GM23338 (cell line): ENCODE measurements around the gene C1orf21. TPM values are rescaled to one million over a fixed set of nuclear protein-coding genes. Genes with fewer than 3 reads are reported as not detected.
A peak's percentile ranks its signal among the peaks of the same experiment; 100 is the strongest.

Source experiments
- ATAC-seq: fragments of 200-7000 bp; cut with Tn5 transposase; 3 replicates; pipeline ENCODE4 v1.9.1; 2020
- DNase-seq: peaks from one replicate; pipeline ENCODE4 v3.0.0-alpha.2; 2015; ENCODE audit warnings: low spot score
- H2AFZ ChIP-seq: fragments of 200-600 bp; sonication (generic); 2 replicates; pipeline ENCODE4 v1.8.0; 2016; ENCODE audit warnings: antibody characterized with exemption, mild to moderate bottlenecking, moderate library complexity
- H3F3A ChIP-seq: fragments of 200-600 bp; sonication (generic); replicated peaks from 2 replicates; pipeline ENCODE4 v1.8.0; 2017; ENCODE audit warnings: antibody characterized with exemption, mixed run types, low read depth
- H3K27ac ChIP-seq: fragments of 200-600 bp; sonication (generic); 2 replicates; pipeline ENCODE4 v1.6.1; 2016; ENCODE audit warnings: low read depth
- H3K27me3 ChIP-seq: fragments of 200-600 bp; sonication (generic); 2 replicates; pipeline ENCODE4 v1.8.0; 2016; ENCODE audit warnings: mild to moderate bottlenecking, mixed run types, moderate library complexity; ENCODE audit not compliant: insufficient read depth
- H3K36me3 ChIP-seq: fragments of 200-600 bp; sonication (generic); 2 replicates; pipeline ENCODE4 v1.8.0; 2016; ENCODE audit warnings: mild to moderate bottlenecking; ENCODE audit not compliant: insufficient read depth
- H3K4me1 ChIP-seq: fragments of 200-600 bp; sonication (generic); 2 replicates; pipeline ENCODE4 v1.8.0; 2016; ENCODE audit warnings: mild to moderate bottlenecking, moderate library complexity; ENCODE audit not compliant: insufficient read depth
- H3K4me2 ChIP-seq: fragments of 200-600 bp; sonication (generic); 2 replicates; pipeline ENCODE4 v1.7.1; 2017; ENCODE audit warnings: mixed run types
- H3K4me3 ChIP-seq: fragments of 200-600 bp; sonication (generic); 2 replicates; pipeline ENCODE4 v1.6.1; 2016; ENCODE audit warnings: mixed run types
- H3K79me2 ChIP-seq: fragments of 200-600 bp; sonication (generic); replicated peaks from 2 replicates; pipeline ENCODE4 v1.8.0; 2017; ENCODE audit warnings: mild to moderate bottlenecking; ENCODE audit not compliant: insufficient read depth
- H3K9me2 ChIP-seq: fragments of 200-600 bp; sonication (generic); 2 replicates; pipeline ENCODE4 v1.8.0; 2017; ENCODE audit not compliant: insufficient read depth
- H4K20me1 ChIP-seq: fragments of 200-600 bp; sonication (generic); replicated peaks from 2 replicates; pipeline ENCODE4 v1.8.0; 2017; ENCODE audit warnings: mild to moderate bottlenecking; ENCODE audit not compliant: insufficient read depth
- H3K27ac Mint-ChIP-seq: 2 replicates; pipeline ENCODE4 v1.8.0; 2020; ENCODE audit warnings: inconsistent platforms, mild to moderate bottlenecking, moderate library complexity, mixed read lengths
- H3K27me3 Mint-ChIP-seq: 3 replicates; pipeline ENCODE4 v1.8.0; 2022; ENCODE audit warnings: low read depth, mild to moderate bottlenecking, moderate library complexity, mixed read lengths, inconsistent platforms; ENCODE audit not compliant: insufficient read depth, poor library complexity
- H3K36me3 Mint-ChIP-seq: 3 replicates; pipeline ENCODE4 v1.8.0; 2021; ENCODE audit warnings: low read depth, mild to moderate bottlenecking, inconsistent platforms, moderate library complexity, mixed read lengths
- H3K4me1 Mint-ChIP-seq: 3 replicates; pipeline ENCODE4 v1.8.0; 2020; ENCODE audit warnings: mild to moderate bottlenecking, inconsistent platforms, mixed read lengths
- H3K4me3 Mint-ChIP-seq: 3 replicates; pipeline ENCODE4 v1.8.0; 2021; ENCODE audit warnings: moderate library complexity, mild to moderate bottlenecking, inconsistent platforms, mixed read lengths
- H3K9me3 Mint-ChIP-seq: 3 replicates; pipeline ENCODE4 v1.8.0; 2020; ENCODE audit warnings: moderate library complexity, mild to moderate bottlenecking, inconsistent platforms, mixed read lengths
- CREB1 ChIP-seq: fragments of 250-450 bp; sonication (Bioruptor Pico); IDR thresholded peaks from 2 replicates; pipeline ENCODE4 v1.5.0; 2020; ENCODE audit warnings: low read depth, mild to moderate bottlenecking, moderate library complexity
- EZH2phosphoT487 ChIP-seq: fragments of 200-600 bp; sonication (generic); IDR thresholded peaks from one replicate; pipeline ENCODE4 v1.8.1; 2018; ENCODE audit warnings: antibody characterized with exemption; ENCODE audit not compliant: unreplicated experiment
- JUNB ChIP-seq: IDR thresholded peaks from one replicate; pipeline ENCODE4 v1.6.1; 2016; ENCODE audit warnings: antibody characterized with exemption; ENCODE audit not compliant: unreplicated experiment
- NANOG ChIP-seq: IDR thresholded peaks from 2 replicates; pipeline ENCODE4 v1.6.1; 2016; ENCODE audit warnings: antibody characterized with exemption, borderline replicate concordance
- POLR2AphosphoS5 ChIP-seq: IDR thresholded peaks from 2 replicates; pipeline ENCODE4 v1.6.1; 2016; ENCODE audit warnings: antibody characterized with exemption, low read depth
- STAT1 ChIP-seq: IDR thresholded peaks from one replicate; pipeline ENCODE4 v1.6.1; 2016; ENCODE audit warnings: antibody characterized with exemption; ENCODE audit not compliant: unreplicated experiment
- ZNF114 ChIP-seq: fragments of 250-450 bp; sonication (Bioruptor Pico); IDR thresholded peaks from 2 replicates; pipeline ENCODE4 v1.5.0; 2020; ENCODE audit warnings: mild to moderate bottlenecking, moderate library complexity
- ZNF331 ChIP-seq: fragments of 250-450 bp; sonication (Bioruptor Pico); IDR thresholded peaks from 2 replicates; pipeline ENCODE4 v1.5.0; 2020; ENCODE audit warnings: low read depth, mild to moderate bottlenecking, moderate library complexity
- polyA plus RNA-seq: library from polyadenylated mRNA; unstranded; fragments of >200 nt; fragmentation: Nextera tagmentation; extraction: Ambion mirVana; gene quantifications from 2 replicates; pipeline ENCODE4 v1.2.1, GENCODE V29; 2016
- total RNA-seq: library from RNA; depleted of rRNA; stranded (reverse); fragments of >200 nt; shearing (Covaris generic); gene quantifications from 2 replicates; pipeline ENCODE4 v1.2.3, GENCODE V29; 2014
- TF ChIP-seq, protein P1 (sequence below): IDR thresholded peaks from one replicate; pipeline ENCODE4 v1.6.1; 2018; ENCODE audit warnings: antibody characterized with exemption; ENCODE audit not compliant: unreplicated experiment
- TF ChIP-seq, protein P2 (sequence below): fragments of 250-450 bp; sonication (Bioruptor Pico); IDR thresholded peaks from 2 replicates; pipeline ENCODE4 v1.5.0; 2020; ENCODE audit warnings: mild to moderate bottlenecking, moderate library complexity
- TF ChIP-seq, protein P3 (sequence below): IDR thresholded peaks from 2 replicates; pipeline ENCODE4 v1.6.1; 2016; ENCODE audit warnings: antibody characterized with exemption
- TF ChIP-seq, protein P4 (sequence below), 2 experiments: fragments of 200-600 bp in 1 of 2; sonication (generic) in 1 of 2; conservative IDR thresholded peaks; 2 replicates each; pipeline versions ENCODE4 v1.5.1 to v1.6.1; 2016 to 2017; ENCODE audit warnings: antibody characterized with exemption in 2 of 2, low read depth in 2 of 2, mild to moderate bottlenecking in 2 of 2, moderate library complexity in 1 of 2

C1orf21 gene
- total and polyA plus RNA-seq, 2 experiments from 2014 or later = 28.0 to 40.4 TPM

DNA sequence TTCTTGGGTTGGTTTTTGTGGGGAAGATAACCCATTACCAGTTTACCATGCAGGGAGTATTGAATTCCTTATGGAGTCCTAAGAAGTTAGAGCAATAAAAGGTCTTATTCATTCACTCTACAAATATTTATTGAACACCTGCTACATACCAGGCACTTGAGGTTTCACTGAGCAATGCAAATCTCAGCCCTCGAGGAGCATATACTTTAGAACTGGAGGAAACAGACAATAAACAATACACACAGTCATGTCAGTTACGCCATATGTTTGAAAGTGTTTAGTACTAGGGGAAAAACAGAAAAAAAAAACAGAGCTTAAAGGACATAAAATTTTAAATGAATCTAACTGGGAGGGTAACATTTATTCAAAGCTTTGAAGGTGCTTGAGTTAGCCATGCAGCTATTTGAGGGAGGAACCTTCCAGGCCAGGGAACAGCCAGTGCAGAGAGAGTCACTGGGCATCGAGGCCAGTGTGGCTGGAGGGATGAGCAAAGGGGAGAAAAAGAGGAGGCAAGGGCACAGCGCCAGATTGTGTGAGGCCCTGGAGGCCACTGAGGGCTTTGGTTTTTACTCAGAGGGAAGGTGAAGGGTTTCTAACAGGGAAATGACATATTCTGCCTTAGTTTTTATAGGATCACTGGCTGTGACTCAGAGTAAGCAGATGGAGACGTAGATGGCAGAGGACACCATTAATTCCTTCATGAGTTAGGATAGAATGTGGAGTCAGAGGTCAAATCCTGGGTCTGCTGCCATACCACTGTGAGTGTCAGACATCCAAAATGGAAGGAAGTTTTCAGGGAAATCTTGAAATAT is 32.7 kb downstream of the C1orf21 start:
- H4K20me1 ChIP-seq = peaks cover 12% of the 10 kb centered on the region; the same call in 1 of the 2 replicates
- peaks cover 7% of the 10 kb centered on the region; the same call in 1 of the 2 replicates for H3K9me2 ChIP-seq
- TF ChIP-seq POLR2AphosphoS5 (no peak), EZH2phosphoT487 (no peak), ZNF114 (CRISPR knock-in tag) (no peak), CREB1 (no peak), STAT1 (no peak), NANOG (no peak), ZNF331 (CRISPR knock-in tag) (no peak), JUNB (no peak)
- TF ChIP-seq, protein P1, sequence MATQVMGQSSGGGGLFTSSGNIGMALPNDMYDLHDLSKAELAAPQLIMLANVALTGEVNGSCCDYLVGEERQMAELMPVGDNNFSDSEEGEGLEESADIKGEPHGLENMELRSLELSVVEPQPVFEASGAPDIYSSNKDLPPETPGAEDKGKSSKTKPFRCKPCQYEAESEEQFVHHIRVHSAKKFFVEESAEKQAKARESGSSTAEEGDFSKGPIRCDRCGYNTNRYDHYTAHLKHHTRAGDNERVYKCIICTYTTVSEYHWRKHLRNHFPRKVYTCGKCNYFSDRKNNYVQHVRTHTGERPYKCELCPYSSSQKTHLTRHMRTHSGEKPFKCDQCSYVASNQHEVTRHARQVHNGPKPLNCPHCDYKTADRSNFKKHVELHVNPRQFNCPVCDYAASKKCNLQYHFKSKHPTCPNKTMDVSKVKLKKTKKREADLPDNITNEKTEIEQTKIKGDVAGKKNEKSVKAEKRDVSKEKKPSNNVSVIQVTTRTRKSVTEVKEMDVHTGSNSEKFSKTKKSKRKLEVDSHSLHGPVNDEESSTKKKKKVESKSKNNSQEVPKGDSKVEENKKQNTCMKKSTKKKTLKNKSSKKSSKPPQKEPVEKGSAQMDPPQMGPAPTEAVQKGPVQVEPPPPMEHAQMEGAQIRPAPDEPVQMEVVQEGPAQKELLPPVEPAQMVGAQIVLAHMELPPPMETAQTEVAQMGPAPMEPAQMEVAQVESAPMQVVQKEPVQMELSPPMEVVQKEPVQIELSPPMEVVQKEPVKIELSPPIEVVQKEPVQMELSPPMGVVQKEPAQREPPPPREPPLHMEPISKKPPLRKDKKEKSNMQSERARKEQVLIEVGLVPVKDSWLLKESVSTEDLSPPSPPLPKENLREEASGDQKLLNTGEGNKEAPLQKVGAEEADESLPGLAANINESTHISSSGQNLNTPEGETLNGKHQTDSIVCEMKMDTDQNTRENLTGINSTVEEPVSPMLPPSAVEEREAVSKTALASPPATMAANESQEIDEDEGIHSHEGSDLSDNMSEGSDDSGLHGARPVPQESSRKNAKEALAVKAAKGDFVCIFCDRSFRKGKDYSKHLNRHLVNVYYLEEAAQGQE = no peak
- TF ChIP-seq, protein P2, sequence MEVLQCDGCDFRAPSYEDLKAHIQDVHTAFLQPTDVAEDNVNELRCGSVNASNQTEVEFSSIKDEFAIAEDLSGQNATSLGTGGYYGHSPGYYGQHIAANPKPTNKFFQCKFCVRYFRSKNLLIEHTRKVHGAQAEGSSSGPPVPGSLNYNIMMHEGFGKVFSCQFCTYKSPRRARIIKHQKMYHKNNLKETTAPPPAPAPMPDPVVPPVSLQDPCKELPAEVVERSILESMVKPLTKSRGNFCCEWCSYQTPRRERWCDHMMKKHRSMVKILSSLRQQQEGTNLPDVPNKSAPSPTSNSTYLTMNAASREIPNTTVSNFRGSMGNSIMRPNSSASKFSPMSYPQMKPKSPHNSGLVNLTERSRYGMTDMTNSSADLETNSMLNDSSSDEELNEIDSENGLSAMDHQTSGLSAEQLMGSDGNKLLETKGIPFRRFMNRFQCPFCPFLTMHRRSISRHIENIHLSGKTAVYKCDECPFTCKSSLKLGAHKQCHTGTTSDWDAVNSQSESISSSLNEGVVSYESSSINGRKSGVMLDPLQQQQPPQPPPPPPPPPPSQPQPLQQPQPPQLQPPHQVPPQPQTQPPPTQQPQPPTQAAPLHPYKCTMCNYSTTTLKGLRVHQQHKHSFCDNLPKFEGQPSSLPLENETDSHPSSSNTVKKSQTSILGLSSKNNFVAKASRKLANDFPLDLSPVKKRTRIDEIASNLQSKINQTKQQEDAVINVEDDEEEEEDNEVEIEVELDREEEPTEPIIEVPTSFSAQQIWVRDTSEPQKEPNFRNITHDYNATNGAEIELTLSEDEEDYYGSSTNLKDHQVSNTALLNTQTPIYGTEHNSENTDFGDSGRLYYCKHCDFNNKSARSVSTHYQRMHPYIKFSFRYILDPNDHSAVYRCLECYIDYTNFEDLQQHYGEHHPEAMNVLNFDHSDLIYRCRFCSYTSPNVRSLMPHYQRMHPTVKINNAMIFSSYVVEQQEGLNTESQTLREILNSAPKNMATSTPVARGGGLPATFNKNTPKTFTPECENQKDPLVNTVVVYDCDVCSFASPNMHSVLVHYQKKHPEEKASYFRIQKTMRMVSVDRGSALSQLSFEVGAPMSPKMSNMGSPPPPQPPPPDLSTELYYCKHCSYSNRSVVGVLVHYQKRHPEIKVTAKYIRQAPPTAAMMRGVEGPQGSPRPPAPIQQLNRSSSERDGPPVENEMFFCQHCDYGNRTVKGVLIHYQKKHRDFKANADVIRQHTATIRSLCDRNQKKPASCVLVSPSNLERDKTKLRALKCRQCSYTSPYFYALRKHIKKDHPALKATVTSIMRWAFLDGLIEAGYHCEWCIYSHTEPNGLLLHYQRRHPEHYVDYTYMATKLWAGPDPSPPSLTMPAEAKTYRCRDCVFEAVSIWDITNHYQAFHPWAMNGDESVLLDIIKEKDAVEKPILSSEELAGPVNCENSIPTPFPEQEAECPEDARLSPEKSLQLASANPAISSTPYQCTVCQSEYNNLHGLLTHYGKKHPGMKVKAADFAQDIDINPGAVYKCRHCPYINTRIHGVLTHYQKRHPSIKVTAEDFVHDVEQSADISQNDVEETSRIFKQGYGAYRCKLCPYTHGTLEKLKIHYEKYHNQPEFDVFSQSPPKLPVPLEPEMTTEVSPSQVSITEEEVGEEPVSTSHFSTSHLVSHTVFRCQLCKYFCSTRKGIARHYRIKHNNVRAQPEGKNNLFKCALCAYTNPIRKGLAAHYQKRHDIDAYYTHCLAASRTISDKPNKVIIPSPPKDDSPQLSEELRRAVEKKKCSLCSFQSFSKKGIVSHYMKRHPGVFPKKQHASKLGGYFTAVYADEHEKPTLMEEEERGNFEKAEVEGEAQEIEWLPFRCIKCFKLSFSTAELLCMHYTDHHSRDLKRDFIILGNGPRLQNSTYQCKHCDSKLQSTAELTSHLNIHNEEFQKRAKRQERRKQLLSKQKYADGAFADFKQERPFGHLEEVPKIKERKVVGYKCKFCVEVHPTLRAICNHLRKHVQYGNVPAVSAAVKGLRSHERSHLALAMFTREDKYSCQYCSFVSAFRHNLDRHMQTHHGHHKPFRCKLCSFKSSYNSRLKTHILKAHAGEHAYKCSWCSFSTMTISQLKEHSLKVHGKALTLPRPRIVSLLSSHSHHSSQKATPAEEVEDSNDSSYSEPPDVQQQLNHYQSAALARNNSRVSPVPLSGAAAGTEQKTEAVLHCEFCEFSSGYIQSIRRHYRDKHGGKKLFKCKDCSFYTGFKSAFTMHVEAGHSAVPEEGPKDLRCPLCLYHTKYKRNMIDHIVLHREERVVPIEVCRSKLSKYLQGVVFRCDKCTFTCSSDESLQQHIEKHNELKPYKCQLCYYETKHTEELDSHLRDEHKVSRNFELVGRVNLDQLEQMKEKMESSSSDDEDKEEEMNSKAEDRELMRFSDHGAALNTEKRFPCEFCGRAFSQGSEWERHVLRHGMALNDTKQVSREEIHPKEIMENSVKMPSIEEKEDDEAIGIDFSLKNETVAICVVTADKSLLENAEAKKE (CRISPR knock-in tag) = no peak
- TF ChIP-seq, protein P3, sequence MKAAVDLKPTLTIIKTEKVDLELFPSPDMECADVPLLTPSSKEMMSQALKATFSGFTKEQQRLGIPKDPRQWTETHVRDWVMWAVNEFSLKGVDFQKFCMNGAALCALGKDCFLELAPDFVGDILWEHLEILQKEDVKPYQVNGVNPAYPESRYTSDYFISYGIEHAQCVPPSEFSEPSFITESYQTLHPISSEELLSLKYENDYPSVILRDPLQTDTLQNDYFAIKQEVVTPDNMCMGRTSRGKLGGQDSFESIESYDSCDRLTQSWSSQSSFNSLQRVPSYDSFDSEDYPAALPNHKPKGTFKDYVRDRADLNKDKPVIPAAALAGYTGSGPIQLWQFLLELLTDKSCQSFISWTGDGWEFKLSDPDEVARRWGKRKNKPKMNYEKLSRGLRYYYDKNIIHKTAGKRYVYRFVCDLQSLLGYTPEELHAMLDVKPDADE = no peak
- TF ChIP-seq, protein P4, sequence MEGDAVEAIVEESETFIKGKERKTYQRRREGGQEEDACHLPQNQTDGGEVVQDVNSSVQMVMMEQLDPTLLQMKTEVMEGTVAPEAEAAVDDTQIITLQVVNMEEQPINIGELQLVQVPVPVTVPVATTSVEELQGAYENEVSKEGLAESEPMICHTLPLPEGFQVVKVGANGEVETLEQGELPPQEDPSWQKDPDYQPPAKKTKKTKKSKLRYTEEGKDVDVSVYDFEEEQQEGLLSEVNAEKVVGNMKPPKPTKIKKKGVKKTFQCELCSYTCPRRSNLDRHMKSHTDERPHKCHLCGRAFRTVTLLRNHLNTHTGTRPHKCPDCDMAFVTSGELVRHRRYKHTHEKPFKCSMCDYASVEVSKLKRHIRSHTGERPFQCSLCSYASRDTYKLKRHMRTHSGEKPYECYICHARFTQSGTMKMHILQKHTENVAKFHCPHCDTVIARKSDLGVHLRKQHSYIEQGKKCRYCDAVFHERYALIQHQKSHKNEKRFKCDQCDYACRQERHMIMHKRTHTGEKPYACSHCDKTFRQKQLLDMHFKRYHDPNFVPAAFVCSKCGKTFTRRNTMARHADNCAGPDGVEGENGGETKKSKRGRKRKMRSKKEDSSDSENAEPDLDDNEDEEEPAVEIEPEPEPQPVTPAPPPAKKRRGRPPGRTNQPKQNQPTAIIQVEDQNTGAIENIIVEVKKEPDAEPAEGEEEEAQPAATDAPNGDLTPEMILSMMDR (conservative IDR thresholded peaks at IDR 0.05; ENCODE audit: low read depth in 2 of 2) = no peak
- H3K36me3 Mint-ChIP-seq = no peaks in the 10 kb centered on the region
- H3K79me2 ChIP-seq = peaks cover 71% of the 10 kb centered on the region
- H3K4me1 ChIP-seq = peaks cover 58% of the 10 kb centered on the region
- ATAC-seq (peak; percentile 44; the same call in 2 of the 3 replicates), DNase-seq (no peak)
- H3K4me1 Mint-ChIP-seq = peaks cover 33% of the 10 kb centered on the region
- H3K27me3 ChIP-seq = no peaks in the 10 kb centered on the region
- H3K9me3 Mint-ChIP-seq = no peaks in the 10 kb centered on the region
- H3F3A ChIP-seq = no peaks in the 10 kb centered on the region
- 0 out of 2 replicates have a peak overlapping the region, but pooled peaks have one; percentile 49 for H3K27ac Mint-ChIP-seq
- H3K27ac ChIP-seq = no peak overlapping the region
- no peak overlapping the region for H2AFZ ChIP-seq
- H3K36me3 ChIP-seq = no peaks in the 10 kb centered on the region
- no peak overlapping the region for H3K4me2 ChIP-seq
- no peak overlapping the region for H3K4me3 ChIP-seq
- H3K27me3 Mint-ChIP-seq = no peaks in the 10 kb centered on the region
- no peak overlapping the region for H3K4me3 Mint-ChIP-seq
